HG03025 (cell line): ENCODE data around the gene VPREB1.
A peak's percentile ranks its signal among the peaks of the same experiment; 100 is the strongest.
"Not testable (repeated sequence)": the region's sequence is repeated elsewhere in the genome, so short reads cannot be mapped to it uniquely, and the experiment has no call there.

ENCODE experiments used
- ATAC-seq: cut with Tn5 transposase; IDR thresholded peaks from one replicate; pipeline ENCODE4 v1.9.1; 2021; ENCODE audit warnings: mild to moderate bottlenecking, moderate library complexity; ENCODE audit not compliant: unreplicated experiment, low FRiP score

The VPREB1 gene

GRCh38 chr22:22244316-22245250 is at the start of gene VPREB1:
Gene VPREB1, plus strand, starts transcription at chr22:22244786. Its CDS starts 28 bp downstream, at chr22:22244814.
- ATAC-seq: no peak

GRCh38 chr22:22194931-22195264 is 49.7 kb upstream of the VPREB1 start:
- no peak for ATAC-seq

- no peak for ATAC-seq
These were observed 49.1 kb upstream of the VPREB1 start for GRCh38 chr22:22195265-22196017.

- no peak for ATAC-seq
These were observed 48.5 kb upstream of the VPREB1 start for GRCh38 chr22:22196018-22196533.

GRCh38 chr22:22196833-22197477 is 47.6 kb upstream of the VPREB1 start:
- no peak for ATAC-seq

GRCh38 chr22:22197993-22198402 is 46.6 kb upstream of the VPREB1 start:
- ATAC-seq: no peak

- no peak for ATAC-seq
These were observed 45.8 kb upstream of the VPREB1 start for GRCh38 chr22:22198751-22199150.

- no peak for ATAC-seq
These were observed 45.0 kb upstream of the VPREB1 start for GRCh38 chr22:22199634-22200033.

GRCh38 chr22:22200569-22201184 is 43.9 kb upstream of the VPREB1 start:
- no peak for ATAC-seq

- ATAC-seq: no peak
These were observed 43.2 kb upstream of the VPREB1 start for GRCh38 chr22:22201185-22201929.

- ATAC-seq: no peak
These were observed 42.6 kb upstream of the VPREB1 start for GRCh38 chr22:22201930-22202343.

- no peak for ATAC-seq
These were observed 41.3 kb upstream of the VPREB1 start for GRCh38 chr22:22203048-22203971.

- peak; percentile 63 for ATAC-seq
These were observed 36.6 kb upstream of the VPREB1 start for GRCh38 chr22:22207845-22208564.

- ATAC-seq: no peak
These were observed 35.9 kb upstream of the VPREB1 start for GRCh38 chr22:22208652-22209051.

- ATAC-seq: not testable (repeated sequence)
These were observed 35.4 kb upstream of the VPREB1 start for GRCh38 chr22:22209080-22209640.

GRCh38 chr22:22210375-22210774 is 34.2 kb upstream of the VPREB1 start:
- ATAC-seq: no peak

- ATAC-seq: no peak
These were observed 33.4 kb upstream of the VPREB1 start for GRCh38 chr22:22210889-22211833.
